Measurements from ENCODE around the gene MYDGF.

DNA sequence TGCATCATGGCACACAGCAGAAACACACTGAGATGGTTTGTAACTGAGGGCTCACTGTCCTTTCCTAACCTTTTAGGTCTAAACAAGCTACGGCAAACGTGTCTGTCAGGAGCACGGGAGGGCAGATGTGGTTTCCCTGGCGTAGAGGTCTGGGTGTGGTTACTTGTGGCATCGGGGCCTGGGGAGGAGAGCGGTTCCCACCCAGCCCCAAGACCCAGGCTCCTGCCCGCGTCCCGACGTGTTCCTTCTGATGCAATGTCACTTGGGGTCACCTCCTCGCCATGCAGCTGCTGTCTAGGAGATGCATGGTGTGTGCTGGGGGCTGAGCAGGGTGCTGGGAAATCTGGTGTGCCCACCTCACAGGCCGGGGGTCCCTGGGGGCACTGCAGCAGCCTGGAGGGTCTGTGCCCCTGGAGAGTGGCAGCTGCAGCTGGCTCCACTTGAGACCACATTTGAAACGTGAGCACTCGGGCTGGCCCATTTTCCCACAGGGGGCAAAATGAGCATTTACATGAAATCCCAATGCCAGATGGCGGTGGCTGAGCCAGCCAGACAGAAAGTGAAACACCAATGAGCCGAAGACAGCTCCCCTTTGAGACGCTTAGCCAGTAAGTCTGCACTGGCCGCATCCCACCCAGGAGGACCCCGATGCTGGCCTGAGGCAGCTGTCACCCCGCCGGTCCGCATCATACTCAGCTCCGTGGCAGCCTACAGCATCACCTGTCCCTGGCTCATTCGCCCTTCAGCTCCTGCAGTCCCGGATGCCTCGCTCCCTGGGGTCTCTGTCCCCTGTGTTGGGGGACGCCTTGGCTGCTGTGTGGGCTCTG, 22.3 kb upstream of the MYDGF start:
- TF ChIP-seq, protein P1, sequence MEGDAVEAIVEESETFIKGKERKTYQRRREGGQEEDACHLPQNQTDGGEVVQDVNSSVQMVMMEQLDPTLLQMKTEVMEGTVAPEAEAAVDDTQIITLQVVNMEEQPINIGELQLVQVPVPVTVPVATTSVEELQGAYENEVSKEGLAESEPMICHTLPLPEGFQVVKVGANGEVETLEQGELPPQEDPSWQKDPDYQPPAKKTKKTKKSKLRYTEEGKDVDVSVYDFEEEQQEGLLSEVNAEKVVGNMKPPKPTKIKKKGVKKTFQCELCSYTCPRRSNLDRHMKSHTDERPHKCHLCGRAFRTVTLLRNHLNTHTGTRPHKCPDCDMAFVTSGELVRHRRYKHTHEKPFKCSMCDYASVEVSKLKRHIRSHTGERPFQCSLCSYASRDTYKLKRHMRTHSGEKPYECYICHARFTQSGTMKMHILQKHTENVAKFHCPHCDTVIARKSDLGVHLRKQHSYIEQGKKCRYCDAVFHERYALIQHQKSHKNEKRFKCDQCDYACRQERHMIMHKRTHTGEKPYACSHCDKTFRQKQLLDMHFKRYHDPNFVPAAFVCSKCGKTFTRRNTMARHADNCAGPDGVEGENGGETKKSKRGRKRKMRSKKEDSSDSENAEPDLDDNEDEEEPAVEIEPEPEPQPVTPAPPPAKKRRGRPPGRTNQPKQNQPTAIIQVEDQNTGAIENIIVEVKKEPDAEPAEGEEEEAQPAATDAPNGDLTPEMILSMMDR (IDR thresholded peaks at IDR 0.05; ENCODE audit: poor library complexity, severe bottlenecking): no peak
- TF ChIP-seq EZH2 (IDR thresholded peaks at IDR 0.05; ENCODE audit: borderline replicate concordance, insufficient read depth, low read length, poor library complexity, severe bottlenecking) (no peak), POLR2AphosphoS5 (IDR thresholded peaks at IDR 0.05) (no peak), SMC3 (conservative IDR thresholded peaks at IDR 0.05; ENCODE audit: poor library complexity) (no peak)
